ENCODE results near the gene CEP164. TPM values are rescaled to one million over a fixed set of nuclear protein-coding genes. Genes with fewer than 3 reads are reported as not detected.

CEP164 gene
- total and polyA plus RNA-seq, 9 of the 15 experiments (the other 6 are each of a cell fraction or from before 2014, with no cell fraction given) = 2.1 to 16.5 (median 10.4) TPM

- no peak overlapping the region for H3K27ac ChIP-seq (ENCODE audit: extremely low read depth, low read depth, low read length)
- intact Hi-C loops (cut with micrococcal nuclease) = no loop called here
- no peaks in the 10 kb centered on the region; a peak in 1 of 5 replicates for H3K4me1 ChIP-seq (replicated peaks in 1 of 2; ENCODE audit: control insufficient read depth in 2 of 2, insufficient read depth in 2 of 2, low read length in 2 of 2)
- H3K79me2 ChIP-seq (ENCODE audit: control insufficient read depth, insufficient read depth, low read length) = no peaks in the 10 kb centered on the region
- no peaks in the 10 kb centered on the region for H4K20me1 ChIP-seq (replicated peaks; ENCODE audit: control insufficient read depth, insufficient read depth, low read length)
- H3K4me3 ChIP-seq = no peak overlapping the region
- no peaks in the 10 kb centered on the region for H3K27me3 ChIP-seq (ENCODE audit: control insufficient read depth in 2 of 2, insufficient read depth in 2 of 2, low read length in 2 of 2)
- no peak overlapping the region for H3K9ac ChIP-seq (ENCODE audit: insufficient read depth in 1 of 2, low read depth in 2 of 2, low read length in 2 of 2)
- H3K4me2 ChIP-seq (ENCODE audit: insufficient read depth, low read length) = no peak overlapping the region
- peaks cover 9% of the 10 kb centered on the region; the same call in 1 of the 3 replicates for H3K36me3 ChIP-seq (ENCODE audit: control insufficient read depth, insufficient read depth, low read length)
- no peak for FAIRE-seq
- CTCF ChIA-PET (ENCODE audit: low intra/inter-chr PET ratio) = no interaction called here
- in situ Hi-C loops (cut with MboI) = no loop called here
- H2AFZ ChIP-seq (ENCODE audit: low read depth, low read length) = no peak overlapping the region
- H3K9me3 ChIP-seq (replicated peaks; ENCODE audit: control insufficient read depth, insufficient read depth, low read depth, low read length) = no peaks in the 10 kb centered on the region
- no peak for ATAC-seq
- BruUV-seq (replicated peaks) = no TSS peak
- POLR2A ChIA-PET = interaction anchor here (0.9 to 1.1 kb wide), 2 partner anchors 9 to 38 kb away, joined by 4 to 5 read pairs; no protein-coding TSS in a partner anchor
- no peak for DNase-seq (ENCODE audit: extremely low read depth in 1 of 4, low spot score in 3 of 4)
- 62% methylated on average over 8 of the region's 8 CpGs for WGBS (ENCODE audit: insufficient coverage, low coverage, missing lambda C conversion rate)
- H3K9me1 ChIP-seq (ENCODE audit: control insufficient read depth, insufficient read depth, low read length) = no peaks in the 10 kb centered on the region
- TF ChIP-seq FOXA3 (CRISPR knock-in tag; conservative IDR thresholded peaks at IDR 0.05 in 1 of 2, IDR thresholded peaks at IDR 0.05 in 1 of 2) (no peak), CTCFL (IDR thresholded peaks at IDR 0.05; ENCODE audit: borderline replicate concordance, insufficient read depth, low read depth, low read length, poor library complexity, severe bottlenecking) (no peak), PKNOX1 (IDR thresholded peaks at IDR 0.05) (no peak), BCLAF1 (IDR thresholded peaks at IDR 0.05; ENCODE audit: borderline replicate concordance in 1 of 2, control insufficient read depth in 1 of 2, low read depth in 2 of 2, low read length in 1 of 2) (no peak), HMGXB4 (CRISPR knock-in tag; IDR thresholded peaks at IDR 0.05) (no peak), POLR2G (IDR thresholded peaks at IDR 0.05; ENCODE audit: low read depth, low read length) (no peak), SRSF1 (IDR thresholded peaks at IDR 0.05; ENCODE audit: low read depth, low read length) (no peak), ZNF76 (CRISPR knock-in tag; IDR thresholded peaks at IDR 0.05; ENCODE audit: borderline replicate concordance) (no peak), SMAD2 (IDR thresholded peaks at IDR 0.05; ENCODE audit: low read depth, low read length) (no peak), FOXP4 (CRISPR knock-in tag; IDR thresholded peaks at IDR 0.05; ENCODE audit: borderline replicate concordance) (no peak)
Measured at GRCh38 chr11:117390743-117391142, 63.1 kb downstream of the CEP164 start.
